Measurements from ENCODE around the gene GTF2H1. TPM values are rescaled to one million over a fixed set of nuclear protein-coding genes. Genes with fewer than 3 reads are reported as not detected.

Gene GTF2H1
- total and polyA plus RNA-seq, 9 of the 15 experiments (the other 6 are each of a cell fraction or from before 2014, with no cell fraction given): 56.9 to 126 (median 92.1) TPM

- Histone ChIP-seq H3K4me2 (ENCODE audit: insufficient read depth, low read length) (no peak overlapping the region), H3K4me3 (no peak overlapping the region), H3K27me3 (ENCODE audit: control insufficient read depth in 2 of 2, insufficient read depth in 2 of 2, low read length in 2 of 2) (no peaks in the 10 kb centered on the region), H3K9me3 (replicated peaks; ENCODE audit: control insufficient read depth, insufficient read depth, low read depth, low read length) (no peaks in the 10 kb centered on the region), H3K27ac (ENCODE audit: extremely low read depth, low read depth, low read length) (no peak overlapping the region), H3K9ac (ENCODE audit: insufficient read depth in 1 of 2, low read depth in 2 of 2, low read length in 2 of 2) (no peak overlapping the region), H3K4me1 (replicated peaks in 1 of 2; ENCODE audit: control insufficient read depth in 2 of 2, insufficient read depth in 2 of 2, low read length in 2 of 2) (peaks cover 8 to 19% of the 10 kb centered on the region in 2 experiments; a peak in 3 of 5 replicates), H2AFZ (ENCODE audit: low read depth, low read length) (no peak overlapping the region), H3K36me3 (ENCODE audit: control insufficient read depth, insufficient read depth, low read length) (peaks cover 72% of the 10 kb centered on the region), H3K9me1 (ENCODE audit: control insufficient read depth, insufficient read depth, low read length) (no peaks in the 10 kb centered on the region), H4K20me1 (replicated peaks; ENCODE audit: control insufficient read depth, insufficient read depth, low read length) (no peaks in the 10 kb centered on the region), H3K79me2 (ENCODE audit: control insufficient read depth, insufficient read depth, low read length) (peaks cover 29% of the 10 kb centered on the region)
- ATAC-seq: no peak
- ChIA-PET CTCF (ENCODE audit: low intra/inter-chr PET ratio) (no interaction called here), POLR2A (no interaction called here)
- no peak for TF ChIP-seq ZNF197 (CRISPR knock-in tag; IDR thresholded peaks at IDR 0.05; ENCODE audit: low read depth)
- TF ChIP-seq BCLAF1 (IDR thresholded peaks at IDR 0.05; ENCODE audit: borderline replicate concordance in 1 of 2, control insufficient read depth in 1 of 2, low read depth in 2 of 2, low read length in 1 of 2): no peak
- no peak for TF ChIP-seq E2F1 (CRISPR knock-in tag; IDR thresholded peaks at IDR 0.05)
- TF ChIP-seq FOXK2 (conservative IDR thresholded peaks at IDR 0.05 in 1 of 2, IDR thresholded peaks at IDR 0.05 in 1 of 2; ENCODE audit: low read depth in 2 of 2): no peak
- TF ChIP-seq CTCFL (IDR thresholded peaks at IDR 0.05; ENCODE audit: borderline replicate concordance, insufficient read depth, low read depth, low read length, poor library complexity, severe bottlenecking): no peak
- no peak for TF ChIP-seq ZNF75A (CRISPR knock-in tag; IDR thresholded peaks at IDR 0.05)
- no peak for TF ChIP-seq CAMTA2 (CRISPR knock-in tag; conservative IDR thresholded peaks at IDR 0.05)
- no peak for TF ChIP-seq NBN (IDR thresholded peaks at IDR 0.05; ENCODE audit: low read depth)
- TF ChIP-seq CSDE1 (IDR thresholded peaks at IDR 0.05): no peak
- no peak for TF ChIP-seq STAG1 (CRISPR knock-in tag; IDR thresholded peaks at IDR 0.05; ENCODE audit: borderline replicate concordance)
- TF ChIP-seq ZBTB7A (IDR thresholded peaks at IDR 0.05; ENCODE audit: borderline replicate concordance, control insufficient read depth, low read depth, low read length): no peak
- no peak for TF ChIP-seq PHF21A (IDR thresholded peaks at IDR 0.05; ENCODE audit: borderline replicate concordance, low read depth)
- intact Hi-C loops (cut with micrococcal nuclease) (no loop called here), in situ Hi-C loops (cut with MboI) (no loop called here)
- no peak for FAIRE-seq
- BruUV-seq (replicated peaks): no TSS peak
- 85% methylated on average over 6 of the region's 6 CpGs for WGBS (ENCODE audit: insufficient coverage, low coverage, missing lambda C conversion rate)
- DNase-seq (ENCODE audit: extremely low read depth in 1 of 4, low spot score in 3 of 4): no peak
Measured at GRCh38 chr11:18310800-18311340, 11.5 kb upstream of the GTF2H1 start.

Measured in K562 (cell line).